ENCODE data around the gene GIGYF1.

DNA sequence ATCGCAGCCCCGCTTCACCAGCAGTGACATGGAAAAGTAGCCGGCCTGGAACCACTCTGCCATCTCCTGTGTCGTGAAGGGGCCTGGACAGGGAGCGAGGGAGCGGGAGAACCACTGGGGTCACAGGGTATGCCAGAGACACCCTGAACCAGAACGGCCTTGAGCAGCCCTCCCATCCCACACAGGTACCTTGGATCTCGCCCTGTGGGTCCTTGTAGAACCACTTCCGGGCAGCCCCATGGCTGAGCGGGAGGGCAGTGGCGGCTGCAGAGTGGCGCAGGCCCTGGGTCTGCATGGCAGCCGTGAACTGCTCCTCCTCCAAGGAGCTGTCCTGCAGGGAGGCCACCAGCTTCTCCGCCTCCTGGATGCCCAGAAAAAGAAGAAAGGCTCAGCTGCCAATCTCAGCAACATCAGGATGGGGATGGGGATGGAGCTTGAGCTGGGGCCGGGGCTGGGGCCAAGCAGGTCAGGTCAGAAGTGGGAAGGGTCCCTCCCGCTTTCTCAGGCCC is 9.5 kb downstream of the GIGYF1 start:
- TF ChIP-seq CTCF (conservative IDR thresholded peaks at IDR 0.05) (no peak), ZFX (IDR thresholded peaks at IDR 0.05) (no peak)

Measured in C4-2B (cell line).